Renal pelvis (tissue), 4 donors: ENCODE measurements around the gene SH3D19. TPM values are rescaled to one million over a fixed set of nuclear protein-coding genes. Genes with fewer than 3 reads are reported as not detected.
"Not testable (repeated sequence)": the region's sequence is repeated elsewhere in the genome, so short reads cannot be mapped to it uniquely, and the experiment has no call there.

Experiments used
- DNase-seq: peaks from one replicate; pipeline ENCODE4 v3.0.0-alpha.2; 2013
- polyA plus RNA-seq, 3 donors: library from polyadenylated mRNA; unstranded; fragments of 120-200 nt; gene quantifications; one replicate each; pipeline ENCODE4 v1.2.1, GENCODE V29; 2013; ENCODE audit not compliant: insufficient read length in 3 of 3

SH3D19 gene
- polyA plus RNA-seq, 3 donors: 24.7 to 31.4 (median 27.6) TPM

DNA sequence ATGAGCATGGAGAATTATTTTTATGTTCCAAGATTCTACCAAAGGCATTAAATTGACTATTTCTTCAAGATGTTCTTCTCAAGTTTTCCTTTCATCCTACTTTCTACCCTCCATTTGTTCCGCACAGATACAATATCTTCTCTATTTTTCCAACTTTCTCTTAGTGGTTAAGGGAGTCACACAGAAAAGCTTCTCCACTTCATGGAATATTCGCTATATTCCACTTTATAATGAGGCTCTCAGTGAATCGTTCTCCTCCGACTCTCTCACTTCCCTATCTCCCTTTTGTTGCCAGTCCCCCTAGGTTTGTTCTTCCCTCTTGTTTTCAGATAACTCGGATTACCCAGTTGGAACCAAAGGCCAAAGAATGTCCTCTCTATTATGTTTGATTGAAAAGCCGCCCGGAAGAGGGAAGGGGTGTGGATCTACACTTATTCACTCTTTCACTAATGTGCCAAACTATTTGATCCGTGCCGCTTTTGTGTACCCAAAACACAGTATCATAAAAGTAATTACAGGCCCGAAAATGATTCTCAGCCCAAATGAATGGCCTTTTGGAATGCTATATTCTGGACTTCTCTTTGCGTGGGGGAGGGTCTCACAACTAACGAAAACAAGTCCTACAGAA, 1.2 kb downstream of the SH3D19 start:
- DNase-seq: peak; percentile 29

DNA sequence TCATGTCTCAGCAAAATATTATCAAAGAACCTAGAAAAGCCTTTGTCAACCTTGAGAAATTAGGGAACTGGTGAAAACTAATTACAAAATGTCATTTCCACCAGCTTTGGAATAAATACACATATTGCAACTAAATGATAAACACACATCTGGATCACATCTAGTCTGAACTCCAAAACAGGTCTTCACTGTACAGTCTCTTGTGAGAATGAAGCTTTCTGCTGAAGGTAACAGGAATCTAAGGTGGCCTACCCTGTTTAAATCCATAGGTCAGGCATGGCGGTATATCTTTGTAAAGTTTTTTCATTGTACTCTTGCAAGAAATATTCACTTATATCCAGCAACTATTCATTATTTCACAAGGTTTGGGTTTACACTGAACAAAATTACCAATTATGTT, 1.7 kb downstream of the SH3D19 start:
- DNase-seq: no peak

DNA sequence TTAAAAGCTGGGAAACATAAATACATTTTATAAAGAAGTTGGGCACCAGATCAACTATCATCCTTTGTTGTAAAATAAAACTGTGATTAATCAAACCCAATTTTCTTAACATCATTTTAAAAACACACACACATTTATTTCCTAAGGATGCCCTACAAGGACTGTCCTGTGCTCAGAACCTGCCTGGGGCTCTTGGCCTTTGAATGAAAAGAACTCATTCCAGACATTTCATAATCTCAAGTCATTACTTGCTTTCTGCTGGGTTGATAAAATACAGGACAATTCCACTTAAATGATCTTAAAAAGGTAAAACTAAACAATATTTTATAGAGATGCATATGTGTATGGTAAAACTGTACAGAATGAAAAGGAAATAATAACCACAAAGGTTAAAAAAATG, 2.8 kb downstream of the SH3D19 start:
- no peak for DNase-seq

DNA sequence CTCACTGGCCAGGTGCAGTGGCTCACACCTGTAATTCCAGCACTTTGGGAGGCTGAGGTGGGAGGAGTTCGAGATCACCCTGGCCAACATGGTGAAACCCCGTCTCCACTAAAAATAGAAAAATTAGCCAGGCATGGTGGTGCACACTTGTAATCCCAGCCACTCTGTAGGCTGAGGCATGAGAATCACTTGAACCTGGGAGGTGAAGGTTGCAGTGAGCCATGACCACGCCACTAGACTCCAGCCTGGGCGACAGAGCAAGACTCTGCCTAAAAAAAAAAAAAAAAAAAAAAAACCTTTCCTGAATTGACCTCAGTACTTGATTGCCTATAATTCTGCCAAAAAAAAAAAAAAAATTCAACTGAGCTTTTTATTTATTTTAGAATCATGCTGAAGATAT, 3.2 kb downstream of the SH3D19 start:
- DNase-seq: not testable (repeated sequence)

DNA sequence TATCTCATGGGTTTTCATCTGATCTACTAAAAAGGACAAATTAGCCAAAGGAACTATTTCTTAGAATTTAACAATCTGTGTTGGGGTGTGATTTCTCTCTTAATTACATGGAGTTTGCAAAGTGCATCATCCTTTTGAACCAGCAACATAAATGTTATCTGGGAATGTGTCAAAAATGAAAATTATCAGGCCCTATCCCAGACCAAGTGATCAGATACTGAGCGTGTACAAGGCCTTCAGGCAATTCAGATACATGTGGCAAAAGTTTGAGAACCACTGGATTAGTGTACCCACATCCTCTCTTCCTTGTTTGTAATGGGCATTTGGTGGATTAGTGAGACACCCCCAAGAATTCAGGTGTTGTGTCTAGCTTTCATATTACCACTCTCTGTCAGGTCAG, 3.8 kb downstream of the SH3D19 start:
- DNase-seq: no peak

DNA sequence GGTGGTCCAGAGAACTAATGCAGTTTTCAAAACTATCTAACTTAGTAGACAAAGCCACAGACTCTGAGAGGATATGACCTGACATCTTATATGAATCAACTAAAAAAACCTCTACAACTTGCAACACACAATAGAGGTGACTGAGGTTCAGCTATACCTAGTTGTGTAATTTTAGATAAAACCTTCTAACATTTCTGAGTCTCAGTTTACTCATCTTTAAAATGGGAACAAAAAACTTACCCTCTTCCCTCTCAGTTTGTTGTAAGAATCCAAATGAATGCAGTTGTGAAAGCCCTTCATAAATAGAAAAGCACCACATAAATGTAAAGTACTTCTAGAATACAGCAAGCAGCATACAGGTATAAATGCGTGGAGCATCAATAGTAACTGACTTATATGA, 5.9 kb downstream of the SH3D19 start:
- no peak for DNase-seq

DNA sequence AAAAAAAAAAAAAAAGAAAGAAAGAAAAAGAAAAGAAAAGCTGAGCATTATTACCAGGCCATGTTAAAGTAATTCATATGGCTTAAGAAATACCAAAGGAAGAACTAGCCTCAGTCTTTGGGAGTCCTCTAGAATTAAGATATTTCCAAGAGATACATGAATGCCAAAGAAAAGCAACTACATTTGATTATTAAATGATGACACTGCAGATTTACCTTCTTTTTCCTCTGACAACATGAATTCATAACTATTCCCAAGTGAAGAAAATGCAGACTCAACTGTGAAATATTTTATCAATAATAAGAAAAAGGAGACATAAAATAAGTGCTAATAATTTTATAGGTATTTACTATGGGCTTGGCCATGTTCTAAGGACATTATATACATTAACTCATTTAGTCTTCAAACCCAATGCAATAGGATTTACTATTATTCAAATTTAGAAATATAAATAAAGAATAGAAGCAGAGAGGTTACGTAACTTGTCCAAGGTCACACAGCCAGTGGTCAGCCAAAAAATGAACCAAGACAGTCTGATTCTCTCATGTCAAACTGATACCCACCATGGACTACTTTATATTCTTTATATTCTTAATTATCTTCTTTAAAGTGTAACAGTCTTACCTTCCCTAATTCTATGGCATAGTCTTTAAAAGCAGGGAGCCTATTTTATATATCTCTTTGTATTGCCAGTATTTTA, 6.9 kb downstream of the SH3D19 start:
- no peak for DNase-seq

DNA sequence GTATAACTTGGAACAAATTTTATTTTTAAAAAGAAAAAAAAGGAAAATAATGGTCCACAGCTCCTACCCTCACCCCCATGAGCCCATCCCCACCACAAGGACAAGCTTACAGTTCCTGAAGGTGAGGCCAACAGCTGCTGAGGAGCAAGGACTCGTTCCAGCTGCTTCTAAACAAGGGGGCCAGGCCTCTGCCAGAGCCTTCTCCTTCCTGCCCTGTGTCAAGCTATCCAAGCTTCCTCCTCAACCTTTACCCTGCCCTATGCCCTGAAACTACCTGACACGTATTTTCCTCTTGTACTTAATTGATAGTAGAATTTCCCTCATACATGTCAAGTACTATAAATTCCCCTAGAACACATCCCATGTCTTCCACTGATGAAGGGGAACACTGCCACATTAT, 8.8 kb downstream of the SH3D19 start:
- DNase-seq: no peak

DNA sequence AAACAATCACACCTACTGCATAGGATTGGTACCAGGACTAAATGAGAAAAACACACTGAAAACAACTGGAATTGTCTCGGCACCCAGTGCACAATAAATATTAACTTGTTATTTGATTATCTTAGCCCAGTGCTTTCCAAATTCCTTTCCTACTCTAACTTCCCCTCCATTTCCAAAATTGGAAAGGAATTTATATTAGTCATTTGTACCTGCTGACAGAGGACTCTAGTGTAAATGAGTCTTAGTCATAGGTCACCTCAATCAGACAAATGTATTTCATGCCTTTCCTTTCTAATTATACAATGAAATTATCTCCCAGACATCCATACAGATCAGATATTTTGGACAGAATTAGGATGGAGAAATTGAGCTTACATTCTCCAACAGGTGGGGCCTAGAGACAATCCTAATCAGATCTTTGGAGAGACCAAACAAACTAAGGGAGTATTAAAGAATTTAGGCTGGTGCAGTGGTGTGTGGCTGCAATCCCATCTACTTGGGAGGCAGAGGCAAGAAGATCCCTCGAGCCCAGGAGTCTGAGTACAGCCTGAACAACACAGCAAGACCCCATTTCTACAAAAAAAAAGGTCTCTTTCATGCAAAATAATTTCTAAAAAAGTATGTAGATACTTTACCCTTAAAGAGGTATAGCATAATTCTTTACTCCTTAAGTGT, 10.1 kb downstream of the SH3D19 start:
- DNase-seq: no peak

DNA sequence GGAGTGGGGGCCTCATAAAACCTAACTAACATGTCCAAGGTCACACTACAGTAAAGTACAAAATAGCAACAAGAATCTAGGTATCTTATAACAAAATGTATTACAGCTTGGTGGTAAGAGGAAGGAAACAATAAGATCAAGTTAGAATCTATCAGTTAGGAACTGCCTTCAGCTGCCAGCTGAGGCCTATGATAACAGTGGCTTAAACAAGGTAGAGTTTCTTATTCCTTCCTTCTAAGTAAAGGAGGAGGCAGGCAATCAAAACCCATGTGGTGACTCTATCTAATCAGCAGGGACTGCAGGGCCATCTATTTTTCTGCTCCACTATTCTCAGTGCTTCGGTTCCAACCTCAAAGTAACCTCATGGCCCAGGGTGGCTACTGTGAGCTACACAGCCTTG, 10.9 kb downstream of the SH3D19 start:
- no peak for DNase-seq

DNA sequence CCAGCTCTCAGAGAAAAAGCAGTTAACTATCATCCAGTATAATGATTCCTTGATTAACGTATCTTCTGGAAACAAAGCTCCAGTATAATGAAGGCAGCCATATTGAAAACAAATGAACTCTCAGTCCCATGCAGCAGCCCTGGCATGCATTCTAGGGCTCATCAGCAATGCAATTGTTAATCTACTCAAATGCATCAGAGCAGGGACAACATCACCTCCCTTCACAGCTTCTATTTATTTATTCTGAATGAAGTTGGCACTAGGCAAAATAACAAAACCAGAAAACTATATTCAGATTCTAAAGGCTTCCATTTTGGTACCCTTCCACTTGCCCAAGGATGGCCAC, 11.4 kb downstream of the SH3D19 start:
- no peak for DNase-seq

DNA sequence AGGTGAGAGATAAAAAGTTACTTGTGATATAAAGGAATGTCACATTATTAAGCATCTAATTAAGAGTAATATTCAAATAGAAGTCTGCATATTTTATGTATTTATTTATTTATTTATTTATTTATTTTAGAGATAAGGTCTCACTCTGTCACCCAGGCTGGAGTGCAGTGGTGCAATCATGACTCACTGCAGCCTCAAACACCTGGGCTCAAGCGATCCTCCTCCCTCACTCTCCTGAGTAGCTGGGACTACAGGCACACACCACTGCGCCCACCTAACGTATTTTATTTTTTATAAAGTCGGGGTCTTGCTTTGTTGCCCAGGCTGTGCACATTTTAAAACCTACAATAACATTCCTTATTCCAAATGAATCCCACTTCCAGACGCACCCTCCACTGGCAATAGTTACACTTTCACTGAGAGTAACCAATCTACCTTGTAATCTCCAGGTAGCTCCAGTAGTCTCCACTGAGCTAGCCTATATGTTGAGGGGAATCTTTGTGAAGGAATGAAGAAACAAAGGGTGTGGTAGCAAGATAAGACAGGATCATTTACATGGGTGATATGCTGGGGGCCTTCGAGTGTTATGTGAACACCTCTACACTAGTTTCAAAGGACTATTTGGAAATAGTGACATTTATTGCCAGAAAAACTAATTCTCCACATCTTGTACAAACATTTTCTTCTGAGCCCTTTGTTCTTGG, 11.9 kb downstream of the SH3D19 start:
- DNase-seq: no peak

DNA sequence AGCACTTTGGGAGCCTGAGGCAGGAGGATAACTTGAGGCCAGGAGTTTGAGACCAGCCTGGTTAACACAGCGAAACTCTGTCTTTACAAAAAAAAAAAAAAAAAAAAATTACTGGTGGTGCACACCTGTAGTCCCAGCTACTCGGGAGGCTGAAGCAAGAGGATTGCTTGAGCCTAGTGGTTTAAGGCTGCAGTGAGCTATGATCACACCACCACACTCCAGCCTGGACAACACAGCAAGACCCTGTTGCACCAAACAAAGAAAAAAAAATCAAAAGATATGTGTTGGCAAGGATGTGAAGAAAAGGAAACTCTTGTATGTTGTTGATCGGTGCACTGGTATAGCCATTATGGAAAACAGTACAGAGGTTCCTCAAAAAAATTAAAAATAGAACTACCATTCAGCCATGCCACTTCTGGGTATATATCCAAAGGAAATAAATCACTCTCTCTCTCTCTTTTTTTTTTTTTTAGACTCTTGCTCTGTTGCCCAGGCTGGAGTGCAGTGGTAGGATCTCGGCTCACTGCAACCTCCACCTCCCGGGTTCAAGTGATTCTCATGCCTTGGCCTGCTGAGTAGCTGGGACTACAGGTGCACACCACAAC, 15.2 kb downstream of the SH3D19 start:
- no peak for DNase-seq

DNA sequence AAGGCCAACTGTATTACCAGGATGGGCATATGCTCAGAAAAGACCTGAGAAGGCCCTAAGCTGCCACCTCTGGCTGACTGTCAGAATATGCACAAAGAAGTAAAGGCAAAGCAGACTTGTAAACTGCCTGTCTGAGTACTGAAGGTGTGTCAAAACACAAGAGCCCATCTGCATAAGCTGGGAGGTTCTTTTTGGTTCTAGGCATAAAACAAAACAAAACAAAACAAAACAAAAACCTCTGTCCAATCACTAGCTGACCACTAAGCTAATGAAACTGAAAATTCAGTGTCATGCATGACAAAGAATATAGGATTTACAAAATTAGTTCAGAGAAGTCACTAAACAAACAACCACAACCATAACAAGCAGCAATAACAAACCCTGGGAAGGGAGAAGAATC, 20.6 kb downstream of the SH3D19 start:
- DNase-seq: no peak

DNA sequence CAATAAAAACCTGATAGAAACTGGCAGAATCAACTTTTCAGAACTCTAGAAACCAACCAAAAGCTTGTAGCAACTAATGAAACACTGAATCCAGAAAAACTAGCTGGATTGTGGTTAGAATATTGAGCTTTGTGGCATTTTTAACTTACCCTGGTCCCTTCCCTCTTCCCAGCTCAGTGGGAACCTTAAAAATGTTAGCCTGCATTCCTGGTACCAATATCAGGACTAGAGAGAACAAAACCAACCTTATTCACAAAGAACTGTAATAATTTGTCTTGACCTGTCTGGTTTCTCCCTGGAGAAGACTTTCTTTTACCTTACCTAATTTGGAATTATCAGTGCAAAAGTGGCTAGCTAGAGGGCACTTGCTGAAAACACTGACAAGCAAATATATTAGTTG, 21.2 kb downstream of the SH3D19 start:
- DNase-seq: no peak

DNA sequence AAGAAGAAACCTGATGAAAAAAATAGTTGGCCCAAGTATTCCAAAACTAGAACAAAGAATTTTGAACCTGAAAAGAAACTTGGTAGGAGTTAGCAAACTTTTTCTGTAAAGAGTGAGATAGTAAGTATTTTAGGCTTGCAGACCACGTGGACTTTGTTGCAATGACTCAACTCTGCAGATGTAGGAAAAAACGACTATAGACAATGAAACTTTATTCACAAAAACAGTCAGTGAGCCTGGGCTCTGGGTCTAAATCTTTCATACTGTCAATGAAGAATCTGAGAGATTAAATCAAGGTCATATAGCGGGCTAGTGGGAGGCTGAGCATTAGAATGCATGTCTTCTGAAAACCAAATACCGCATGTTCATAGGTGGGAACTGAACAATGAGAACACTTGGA, 23.0 kb downstream of the SH3D19 start:
- no peak for DNase-seq

DNA sequence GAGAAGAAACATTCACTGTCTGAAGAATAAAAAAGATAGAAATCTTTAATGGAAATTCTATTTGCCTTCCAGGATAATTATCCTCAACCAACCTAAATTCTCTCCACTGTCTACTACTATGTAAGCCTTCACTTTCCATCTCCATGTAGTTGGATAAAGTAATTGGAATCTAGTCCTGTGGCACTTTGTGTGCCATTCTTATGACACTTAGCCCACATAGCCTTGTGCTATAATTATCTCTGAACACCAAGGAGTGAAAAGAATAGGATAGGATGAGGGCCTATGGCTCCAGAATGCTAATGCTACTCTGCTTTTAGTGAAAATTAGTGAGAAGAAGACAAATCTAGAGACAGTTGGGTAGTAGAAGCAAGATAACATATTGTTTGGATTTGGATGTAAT, 28.2 kb downstream of the SH3D19 start:
- no peak for DNase-seq

DNA sequence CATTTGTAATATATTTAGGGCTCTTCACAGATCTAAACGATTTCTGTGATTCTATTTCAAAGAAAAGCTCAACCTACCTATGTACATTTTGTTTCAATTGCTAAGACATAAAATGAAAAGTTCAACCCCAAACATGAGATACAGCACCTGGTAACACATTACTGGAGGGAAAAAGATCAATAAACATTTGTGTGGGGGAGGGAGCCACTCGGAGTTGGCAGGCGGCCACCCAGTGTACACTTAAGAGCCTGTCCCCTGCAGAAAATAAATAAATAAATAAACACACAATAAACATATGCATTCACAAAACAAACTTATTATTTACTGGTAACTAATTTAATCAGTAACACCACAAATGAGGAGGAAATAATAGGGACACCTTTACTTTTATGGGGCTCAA, 29.2 kb downstream of the SH3D19 start:
- DNase-seq: no peak

DNA sequence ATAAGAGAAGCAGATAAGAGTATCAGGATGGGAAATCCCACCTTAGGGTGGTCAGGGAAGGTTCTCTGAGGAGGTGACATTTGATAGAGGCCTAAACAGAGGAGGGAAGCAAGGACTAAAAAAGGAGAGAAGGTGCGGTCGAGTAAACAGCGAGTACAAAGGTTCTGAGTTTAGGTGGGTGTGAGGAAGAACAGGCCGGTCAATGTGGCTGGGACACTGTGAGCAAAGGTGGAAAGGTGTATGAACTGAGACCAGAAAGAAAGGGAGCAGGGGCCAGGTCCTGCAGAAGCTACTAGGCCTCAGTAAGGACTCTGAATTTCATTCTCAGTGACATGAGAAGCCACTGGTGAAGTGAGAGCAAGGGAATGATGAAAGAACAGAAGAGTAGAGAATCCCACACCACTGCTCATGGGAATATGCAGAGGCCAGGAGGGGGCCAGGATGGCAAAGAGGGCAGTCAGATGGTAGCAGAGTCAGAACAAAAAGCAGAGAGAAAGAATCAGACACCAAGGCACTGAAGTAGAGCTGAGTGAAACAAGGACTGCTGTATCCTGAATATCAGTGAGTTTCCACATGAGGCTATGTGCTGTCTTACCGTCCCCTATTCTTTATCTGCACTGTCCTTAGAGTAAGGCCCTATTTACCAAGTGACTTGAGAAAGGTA, 30.4 kb downstream of the SH3D19 start:
- no peak for DNase-seq

DNA sequence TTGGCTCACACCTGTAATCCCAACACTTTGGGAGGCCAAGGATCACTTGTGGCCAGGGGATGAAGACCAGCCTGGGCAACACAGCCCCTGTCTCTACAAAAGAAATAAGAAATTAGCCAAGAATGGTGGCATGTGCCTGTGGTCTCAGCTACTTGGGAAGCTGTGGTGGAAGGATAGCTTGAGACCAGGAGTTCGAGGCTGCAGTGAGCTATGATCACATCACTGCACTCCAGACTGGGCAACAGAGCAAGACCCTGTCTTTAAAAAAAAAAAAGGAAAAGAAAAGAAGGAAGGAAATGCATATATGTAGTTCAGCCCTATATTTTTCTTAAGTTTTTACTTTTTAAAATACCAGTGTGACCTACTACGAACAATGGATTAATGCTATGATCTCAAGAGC, 33.4 kb downstream of the SH3D19 start:
- DNase-seq: no peak

DNA sequence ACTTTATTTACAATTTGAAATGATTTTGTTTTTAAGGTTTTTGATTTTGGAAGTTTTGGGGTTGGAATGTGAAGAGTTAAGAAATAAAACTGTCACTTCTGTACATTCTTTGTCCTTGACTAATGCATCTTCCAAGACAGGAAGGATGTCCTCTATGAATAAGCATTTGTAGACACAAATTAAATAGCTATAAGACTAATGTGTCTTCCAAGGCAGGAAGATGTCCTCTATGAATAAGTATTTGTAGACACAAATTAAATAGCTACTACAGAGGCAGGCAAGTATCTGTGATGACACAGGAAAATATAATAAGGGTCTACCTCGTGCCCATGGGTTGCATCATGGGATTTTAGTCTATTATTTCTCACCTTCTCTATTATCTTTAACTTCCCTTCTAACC, 33.9 kb downstream of the SH3D19 start:
- no peak for DNase-seq

DNA sequence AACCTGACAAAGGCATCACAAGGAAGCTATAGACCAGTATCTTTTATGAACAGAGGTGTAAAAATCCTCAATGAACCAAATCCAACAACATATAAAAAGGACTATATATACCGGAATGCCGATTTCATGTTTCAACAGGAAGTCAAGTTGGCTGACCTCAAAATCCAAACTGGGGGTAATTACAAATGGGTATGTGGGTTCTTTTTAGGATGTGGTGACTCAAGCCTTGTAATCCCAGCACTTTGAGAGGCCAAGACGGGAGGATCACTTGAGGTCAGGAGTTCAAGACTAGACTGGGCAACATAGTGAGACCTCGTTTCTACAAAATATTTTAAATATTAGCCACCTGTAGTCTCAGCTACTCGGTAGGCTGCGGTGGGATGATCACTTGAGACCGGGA, 38.0 kb downstream of the SH3D19 start:
- DNase-seq: no peak
